DMS114 treated with DMSO at 0.1 percent for 48 hours (cell line): Measurements from ENCODE around the gene PCDHA9.
"Not testable (repeated sequence)": the region's sequence is repeated elsewhere in the genome, so short reads cannot be mapped to it uniquely, and the experiment has no call there.

Experiments
- DNase-seq: peaks from one replicate; lab custom pipeline; 2025; ENCODE audit not compliant: unreplicated experiment; lab: John Stamatoyannopoulos, UW

PCDHA9 gene

GRCh38 chr5:140835622-140836510 lies 12.3 kb upstream of the PCDHA9 start:
- no peak for DNase-seq

DNA sequence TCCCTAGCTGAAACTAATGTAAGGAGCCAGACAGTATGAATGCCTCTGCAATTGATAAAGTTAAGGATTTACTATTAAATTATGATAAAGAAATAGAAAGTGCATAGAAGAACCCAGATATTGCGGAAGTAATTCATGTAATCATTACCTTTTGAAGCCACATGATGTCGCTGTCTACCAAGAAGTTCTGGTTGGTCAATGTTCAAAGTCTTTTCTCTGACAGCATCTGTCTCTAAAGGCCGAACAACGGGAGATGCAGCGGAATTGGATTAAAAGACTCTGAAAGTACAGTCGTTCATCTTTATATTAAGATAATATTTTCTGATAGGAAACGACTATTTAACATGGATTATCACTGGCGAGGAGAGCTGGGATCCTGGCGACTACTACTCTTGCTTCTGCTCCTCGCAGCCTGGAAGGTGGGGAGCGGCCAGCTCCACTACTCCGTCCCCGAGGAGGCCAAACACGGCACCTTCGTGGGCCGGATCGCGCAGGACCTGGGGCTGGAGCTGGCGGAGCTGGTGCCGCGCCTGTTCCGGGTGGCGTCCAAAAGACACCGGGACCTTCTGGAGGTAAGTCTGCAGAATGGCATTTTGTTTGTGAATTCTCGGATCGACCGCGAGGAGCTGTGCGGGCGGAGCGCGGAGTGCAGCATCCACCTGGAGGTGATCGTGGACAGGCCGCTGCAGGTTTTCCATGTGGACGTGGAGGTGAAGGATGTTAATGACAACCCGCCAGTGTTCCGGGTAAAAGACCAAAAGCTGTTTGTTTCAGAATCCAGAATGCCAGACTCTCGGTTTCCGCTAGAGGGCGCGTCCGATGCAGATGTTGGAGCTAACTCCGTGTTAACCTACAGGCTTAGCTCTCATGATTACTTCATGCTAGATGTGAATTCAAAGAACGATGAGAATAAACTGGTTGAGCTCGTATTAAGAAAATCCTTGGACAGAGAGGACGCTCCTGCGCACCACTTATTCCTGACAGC lies 6.9 kb upstream of the PCDHA9 start, which contains the start of gene PCDHA8:
TSS of gene PCDHA8 (plus strand) at position 210 of the 985 bp plus-strand sequence. CDS start at position 345, 135 bp downstream.
- no peak for DNase-seq

DNA sequence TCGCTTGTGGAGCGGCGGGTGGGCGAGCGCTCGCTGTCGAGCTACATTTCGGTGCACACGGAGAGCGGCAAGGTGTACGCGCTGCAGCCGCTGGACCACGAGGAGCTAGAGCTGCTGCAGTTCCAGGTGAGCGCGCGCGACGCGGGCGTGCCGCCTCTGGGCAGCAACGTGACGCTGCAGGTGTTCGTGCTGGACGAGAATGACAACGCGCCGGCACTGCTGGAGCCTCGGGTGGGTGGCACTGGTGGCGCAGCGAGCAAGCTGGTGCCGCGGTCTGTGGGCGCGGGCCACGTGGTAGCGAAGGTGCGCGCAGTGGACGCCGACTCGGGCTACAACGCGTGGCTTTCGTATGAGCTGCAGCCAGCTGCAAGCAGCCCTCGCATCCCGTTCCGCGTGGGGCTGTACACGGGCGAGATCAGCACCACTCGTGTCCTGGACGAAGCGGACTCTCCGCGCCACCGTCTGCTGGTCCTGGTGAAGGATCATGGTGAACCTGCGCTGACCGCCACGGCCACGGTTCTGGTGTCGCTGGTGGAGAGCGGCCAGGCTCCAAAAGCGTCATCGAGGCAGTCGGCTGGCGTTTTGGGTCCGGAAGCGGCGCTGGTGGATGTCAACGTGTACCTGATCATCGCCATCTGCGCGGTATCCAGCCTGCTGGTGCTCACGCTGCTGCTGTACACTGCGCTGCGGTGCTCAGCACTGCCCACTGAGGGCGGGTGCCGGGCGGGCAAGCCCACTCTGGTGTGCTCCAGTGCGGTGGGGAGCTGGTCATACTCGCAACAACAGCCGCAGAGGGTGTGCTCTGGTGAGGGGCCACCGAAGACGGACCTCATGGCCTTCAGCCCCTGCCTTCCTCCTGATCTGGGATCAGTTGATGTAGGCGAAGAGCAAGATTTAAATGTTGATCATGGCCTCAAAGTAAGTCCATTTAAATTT lies 5.1 kb upstream of the PCDHA9 start:
- DNase-seq, result no peak

GRCh38 chr5:140849831-140850634 lies 1.9 kb downstream of the PCDHA9 start:
- not testable (repeated sequence) for DNase-seq

DNA sequence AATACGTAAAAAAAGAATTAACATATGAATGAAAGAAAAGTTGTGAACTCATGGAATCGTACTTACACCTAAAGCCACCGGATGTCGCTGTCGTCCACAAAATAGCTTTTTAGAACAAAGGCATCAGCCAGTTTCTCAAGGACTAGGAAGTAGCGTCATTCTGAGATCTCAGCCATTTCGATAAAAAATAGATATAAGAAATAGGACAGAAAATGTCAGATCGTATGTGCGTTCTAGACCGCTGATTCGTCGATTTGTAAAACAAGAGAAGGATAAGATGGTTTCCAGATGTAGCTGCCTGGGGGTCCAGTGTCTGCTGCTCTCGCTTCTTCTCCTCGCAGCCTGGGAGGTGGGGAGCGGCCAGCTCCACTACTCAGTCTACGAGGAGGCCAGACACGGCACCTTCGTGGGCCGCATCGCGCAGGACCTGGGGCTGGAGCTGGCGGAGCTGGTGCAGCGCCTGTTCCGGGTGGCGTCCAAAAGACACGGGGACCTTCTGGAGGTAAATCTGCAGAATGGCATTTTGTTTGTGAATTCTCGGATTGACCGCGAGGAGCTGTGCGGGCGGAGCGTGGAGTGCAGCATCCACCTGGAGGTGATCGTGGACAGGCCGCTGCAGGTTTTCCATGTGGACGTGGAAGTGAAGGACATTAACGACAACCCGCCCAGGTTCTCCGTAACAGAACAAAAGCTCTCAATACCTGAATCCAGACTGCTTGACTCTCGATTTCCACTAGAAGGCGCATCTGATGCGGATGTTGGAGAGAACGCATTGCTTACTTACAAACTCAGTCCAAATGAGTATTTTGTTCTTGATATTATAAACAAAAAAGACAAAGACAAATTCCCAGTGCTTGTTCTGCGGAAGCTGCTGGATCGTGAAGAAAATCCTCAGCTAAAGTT lies 7.8 kb downstream of the PCDHA9 start, which contains the start of gene PCDHA10:
TSS of gene PCDHA10 (plus strand) at position 126 of the 903 bp plus-strand sequence. CDS start at position 278, 152 bp downstream.
- no peak for DNase-seq

GRCh38 chr5:140857177-140857986 lies 9.2 kb downstream of the PCDHA9 start:
- DNase-seq, result no peak

DNA sequence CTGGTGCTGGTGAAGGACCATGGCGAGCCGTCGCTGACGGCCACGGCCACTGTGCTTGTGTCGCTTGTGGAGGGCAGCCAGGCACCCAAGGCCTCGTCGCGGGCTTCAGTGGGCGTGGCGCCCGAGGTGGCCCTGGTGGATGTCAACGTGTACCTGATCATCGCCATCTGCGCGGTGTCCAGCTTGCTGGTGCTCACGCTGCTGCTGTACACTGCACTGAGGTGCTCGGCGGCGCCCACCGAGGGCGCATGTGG lies 9.7 kb downstream of the PCDHA9 start:
- no peak for DNase-seq

- no peak for DNase-seq
These were observed 14.5 kb downstream of the PCDHA9 start for GRCh38 chr5:140862441-140863295.

DNA sequence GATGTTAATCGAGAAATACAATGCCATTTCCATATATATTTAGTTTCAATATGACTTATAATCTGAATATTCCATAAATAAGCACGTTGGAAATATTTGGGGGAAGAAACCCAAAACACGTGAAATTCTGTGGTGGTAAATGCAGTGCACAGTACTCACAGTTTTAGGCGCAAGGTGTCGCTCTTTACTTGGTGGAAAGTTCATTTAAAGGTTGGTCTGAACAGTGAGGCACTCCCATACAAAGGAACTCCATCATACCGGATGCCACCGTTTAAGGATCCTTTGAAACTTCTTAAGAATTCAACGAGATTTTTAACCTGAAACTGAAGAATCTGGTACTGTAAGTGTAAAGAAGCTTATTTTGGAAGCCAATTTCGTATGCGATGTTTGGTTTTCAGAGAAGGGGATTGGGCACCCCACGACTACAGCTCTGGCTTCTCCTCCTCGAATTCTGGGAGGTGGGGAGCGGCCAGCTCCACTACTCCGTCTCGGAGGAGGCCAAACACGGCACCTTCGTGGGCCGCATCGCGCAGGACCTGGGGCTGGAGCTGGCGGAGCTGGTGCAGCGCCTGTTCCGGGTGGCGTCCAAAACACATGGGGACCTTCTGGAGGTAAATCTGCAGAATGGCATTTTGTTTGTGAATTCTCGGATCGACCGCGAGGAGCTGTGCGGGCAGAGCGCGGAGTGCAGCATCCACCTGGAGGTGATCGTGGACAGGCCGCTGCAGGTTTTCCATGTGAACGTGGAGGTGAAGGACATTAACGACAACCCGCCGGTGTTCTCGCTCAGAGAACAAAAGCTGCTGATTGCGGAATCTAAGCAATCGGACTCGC lies 20.8 kb downstream of the PCDHA9 start, which contains the start of gene PCDHA11:
TSS of gene PCDHA11 (plus strand) at position 237 of the 834 bp plus-strand sequence. CDS start at position 384, 147 bp downstream.
- peak; percentile 85 for DNase-seq

DNA sequence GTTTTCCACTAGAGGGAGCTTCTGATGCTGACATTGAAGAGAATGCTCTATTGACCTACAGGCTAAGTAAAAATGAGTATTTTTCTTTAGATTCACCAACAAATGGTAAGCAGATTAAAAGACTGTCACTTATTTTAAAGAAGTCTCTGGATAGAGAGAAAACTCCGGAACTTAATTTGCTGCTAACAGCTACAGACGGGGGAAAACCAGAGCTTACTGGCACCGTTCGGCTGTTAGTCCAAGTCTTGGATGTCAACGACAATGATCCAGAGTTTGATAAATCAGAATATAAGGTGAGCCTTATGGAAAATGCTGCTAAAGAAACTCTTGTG lies 21.3 kb downstream of the PCDHA9 start:
- peak; percentile 64 for DNase-seq

GRCh38 chr5:140870221-140871201 lies 22.3 kb downstream of the PCDHA9 start:
- no peak for DNase-seq

DNA sequence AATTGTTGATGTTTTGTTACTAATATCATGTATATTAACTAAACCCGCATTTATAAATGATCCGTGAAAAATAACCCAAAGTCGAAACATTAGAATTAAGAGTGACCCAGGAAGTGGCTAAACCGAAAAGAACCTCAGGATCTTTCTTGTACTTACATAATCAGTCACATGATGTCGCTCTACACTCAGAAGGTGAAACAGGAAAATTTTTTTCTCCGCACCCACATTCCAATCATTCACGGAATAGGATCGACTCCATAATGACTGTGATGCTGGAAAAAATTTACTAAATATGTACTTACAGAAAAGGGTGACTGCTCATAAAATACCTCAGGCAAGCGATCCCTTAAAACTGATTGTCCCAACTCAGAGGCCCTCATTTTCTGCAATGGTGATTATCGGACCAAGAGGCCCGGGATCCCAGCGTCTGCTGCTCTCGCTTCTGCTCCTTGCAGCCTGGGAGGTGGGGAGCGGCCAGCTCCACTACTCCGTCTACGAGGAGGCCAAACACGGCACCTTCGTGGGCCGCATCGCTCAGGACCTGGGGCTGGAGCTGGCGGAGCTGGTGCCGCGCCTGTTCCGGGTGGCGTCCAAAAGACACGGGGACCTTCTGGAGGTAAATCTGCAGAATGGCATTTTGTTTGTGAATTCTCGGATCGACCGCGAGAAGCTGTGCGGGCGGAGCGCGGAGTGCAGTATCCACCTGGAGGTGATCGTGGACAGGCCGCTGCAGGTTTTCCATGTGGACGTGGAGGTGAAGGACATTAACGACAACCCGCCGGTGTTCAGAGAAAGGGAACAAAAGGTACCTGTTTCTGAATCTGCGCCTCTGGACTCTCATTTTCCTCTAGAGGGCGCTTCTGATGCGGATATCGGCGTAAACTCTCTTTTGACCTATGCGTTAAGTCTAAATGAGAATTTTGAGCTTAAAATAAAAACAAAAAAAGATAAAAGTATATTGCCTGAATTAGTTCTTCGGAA lies 27.2 kb downstream of the PCDHA9 start, which contains the start of gene PCDHA12:
TSS of gene PCDHA12 (plus strand) at position 224 of the 981 bp plus-strand sequence. CDS start at position 389, 165 bp downstream.
- DNase-seq, result no peak

DNA sequence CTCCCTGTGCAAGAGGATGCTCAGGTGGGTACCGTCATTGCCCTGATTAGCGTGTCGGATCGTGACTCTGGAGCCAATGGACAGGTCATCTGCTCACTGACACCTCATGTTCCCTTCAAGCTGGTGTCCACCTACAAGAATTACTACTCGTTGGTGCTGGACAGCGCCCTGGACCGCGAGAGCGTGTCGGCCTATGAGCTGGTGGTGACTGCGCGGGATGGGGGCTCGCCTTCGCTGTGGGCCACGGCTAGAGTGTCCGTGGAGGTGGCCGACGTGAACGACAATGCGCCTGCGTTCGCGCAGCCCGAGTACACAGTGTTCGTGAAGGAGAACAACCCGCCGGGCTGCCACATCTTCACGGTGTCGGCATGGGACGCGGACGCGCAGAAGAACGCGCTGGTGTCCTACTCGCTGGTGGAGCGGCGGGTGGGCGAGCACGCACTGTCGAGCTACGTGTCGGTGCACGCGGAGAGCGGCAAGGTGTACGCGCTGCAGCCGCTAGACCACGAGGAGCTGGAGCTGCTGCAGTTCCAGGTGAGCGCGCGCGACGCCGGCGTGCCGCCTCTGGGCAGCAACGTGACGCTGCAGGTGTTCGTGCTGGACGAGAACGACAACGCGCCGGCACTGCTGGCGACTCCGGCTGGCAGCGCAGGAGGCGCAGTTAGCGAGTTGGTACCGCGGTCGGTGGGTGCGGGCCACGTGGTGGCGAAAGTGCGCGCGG lies 28.5 kb downstream of the PCDHA9 start:
- not testable (repeated sequence) for DNase-seq
